ENCODE data around the gene TUBGCP5. TPM values are rescaled to one million over a fixed set of nuclear protein-coding genes. Genes with fewer than 3 reads are reported as not detected.

TUBGCP5 gene
- total and polyA plus RNA-seq, 2 donors (not counting 3 experiments of a cell fraction or from before 2014, with no cell fraction given) = 6.7 to 18.6 TPM

GRCh38 chr15:22992024-22992326, 47.4 kb downstream of the TUBGCP5 start:
- Histone ChIP-seq H3K4me1 (ENCODE audit: control insufficient read depth, extremely low read depth, insufficient read depth, low read length) (no peaks in the 10 kb centered on the region), H3K4me2 (ENCODE audit: insufficient read depth, low read length) (no peak overlapping the region), H3K79me2 (ENCODE audit: control insufficient read depth, insufficient read depth, low read length) (no peaks in the 10 kb centered on the region), H4K20me1 (replicated peaks; ENCODE audit: control insufficient read depth, extremely low read depth, insufficient read depth, low read length) (no peaks in the 10 kb centered on the region), H3K9me3 (replicated peaks; ENCODE audit: control insufficient read depth, insufficient read depth, low read length) (no peaks in the 10 kb centered on the region), H3K4me3 (replicated peaks in 1 of 3; ENCODE audit: insufficient read depth in 1 of 3, low read depth in 1 of 3, low read length in 3 of 3) (no peak overlapping the region), H3K36me3 (ENCODE audit: control insufficient read depth in 2 of 2, extremely low read depth in 1 of 2, insufficient read depth in 2 of 2, low read length in 2 of 2) (no peaks in the 10 kb centered on the region), H3K9me1 (replicated peaks; ENCODE audit: control insufficient read depth, extremely low read depth, insufficient read depth, low read length) (no peaks in the 10 kb centered on the region), H2AFZ (ENCODE audit: low read depth, low read length) (no peak overlapping the region), H3K27me3 (ENCODE audit: control insufficient read depth in 2 of 2, insufficient read depth in 2 of 2, low read length in 2 of 2) (no peaks in the 10 kb centered on the region), H3K9ac (replicated peaks; ENCODE audit: extremely low read depth, insufficient read depth, low read length) (no peak overlapping the region), H3K27ac (ENCODE audit: insufficient read depth, low read depth, low read length) (no peak overlapping the region)
- no peak for DNase-seq (ENCODE audit: low read depth, low spot score)
- ChIA-PET CTCF (no interaction called here), POLR2A (no interaction called here)
- no TSS peak for BruUV-seq (replicated peaks)
- no peak for FAIRE-seq
- no peak for TF ChIP-seq FOS (IDR thresholded peaks at IDR 0.05; ENCODE audit: borderline replicate concordance, insufficient read depth, low read length)
- no peak for TF ChIP-seq POLR2AphosphoS5 (IDR thresholded peaks at IDR 0.05; ENCODE audit: insufficient read depth, low read depth, low read length)
- no peak for TF ChIP-seq EZH2 (IDR thresholded peaks at IDR 0.05; ENCODE audit: borderline replicate concordance, low read depth, low read length, severe bottlenecking)
- no peak for TF ChIP-seq JUN (IDR thresholded peaks at IDR 0.05; ENCODE audit: borderline replicate concordance, insufficient read depth, insufficient read length, low read depth)
- no peak for TF ChIP-seq GATA2 (IDR thresholded peaks at IDR 0.05; ENCODE audit: insufficient read depth, insufficient read length, low read depth, low read length)
- no peak for TF ChIP-seq CTCF (IDR thresholded peaks at IDR 0.05; ENCODE audit: extremely low read depth in 1 of 2, insufficient read depth in 1 of 2, low read depth in 1 of 2, low read length in 2 of 2)
- no peak for TF ChIP-seq POLR2A (IDR thresholded peaks at IDR 0.05; ENCODE audit: low read depth, low read length)
- no peak for TF ChIP-seq MAX (IDR thresholded peaks at IDR 0.05; ENCODE audit: insufficient read depth, insufficient read length)
- no peak for TF ChIP-seq MYC (IDR thresholded peaks at IDR 0.05; ENCODE audit: low read depth, low read length)
- dilution Hi-C loops (cut with MboI; ENCODE audit: extremely low pct_ligation_motif_present, low sequenced_read_pairs) (no loop called here), intact Hi-C loops (cut with micrococcal nuclease) (no loop called here)
